MM.1S (cell line): ENCODE measurements around the gene TROAP.
"Not testable (repeated sequence)": the region's sequence is repeated elsewhere in the genome, so short reads cannot be mapped to it uniquely, and the experiment has no call there.

Experiments used
- DNase-seq: peaks from one replicate; pipeline ENCODE4 v3.0.0-alpha.2; 2015
- H2AFZ ChIP-seq: fragments of 300-600 bp; sonication (generic); 2 replicates; pipeline ENCODE4 v1.6.0; 2016; ENCODE audit warnings: antibody characterized with exemption, low read length
- H3F3A ChIP-seq: fragments of 300-600 bp; sonication (generic); 2 replicates; pipeline ENCODE4 v1.6.1; 2016; ENCODE audit warnings: mild to moderate bottlenecking, antibody characterized with exemption, low read length, moderate library complexity, mixed read lengths; ENCODE audit not compliant: insufficient read depth
- H3K27ac ChIP-seq: fragments of 300-600 bp; sonication (generic); 2 replicates; pipeline ENCODE4 v1.5.1; 2016; ENCODE audit warnings: mild to moderate bottlenecking, low read length
- H3K27me3 ChIP-seq: fragments of 300-600 bp; sonication (generic); replicated peaks from 2 replicates; pipeline ENCODE4 v1.6.0; 2016; ENCODE audit warnings: low read length; ENCODE audit not compliant: insufficient read depth
- H3K36me3 ChIP-seq: fragments of 300-600 bp; sonication (generic); replicated peaks from 2 replicates; pipeline ENCODE4 v1.6.1; 2016; ENCODE audit warnings: mild to moderate bottlenecking, low read length, mixed read lengths; ENCODE audit not compliant: insufficient read depth
- H3K4me1 ChIP-seq: fragments of 300-600 bp; sonication (generic); 2 replicates; pipeline ENCODE4 v1.6.1; 2016; ENCODE audit warnings: low read length, mixed read lengths
- H3K4me2 ChIP-seq: fragments of 300-600 bp; sonication (generic); 2 replicates; pipeline ENCODE4 v1.6.0; 2016; ENCODE audit warnings: low read depth, low read length
- H3K4me3 ChIP-seq: fragments of 300-600 bp; sonication (generic); 2 replicates; pipeline ENCODE4 v1.5.1; 2016; ENCODE audit warnings: low read length, mixed read lengths
- H3K79me2 ChIP-seq: fragments of 300-600 bp; sonication (generic); 2 replicates; pipeline ENCODE4 v1.6.1; 2016; ENCODE audit warnings: mixed run types, low read length, mixed read lengths
- H3K9ac ChIP-seq: fragments of 300-600 bp; sonication (generic); 2 replicates; pipeline ENCODE4 v1.6.1; 2016; ENCODE audit warnings: low read length, mixed read lengths
- H3K9me2 ChIP-seq: fragments of 300-600 bp; sonication (generic); replicated peaks from 2 replicates; pipeline ENCODE4 v1.6.1; 2016; ENCODE audit warnings: mild to moderate bottlenecking, low read length, mixed read lengths; ENCODE audit not compliant: insufficient read depth
- H3K9me3 ChIP-seq: fragments of 300-600 bp; sonication (generic); replicated peaks from 2 replicates; pipeline ENCODE4 v1.6.1; 2016; ENCODE audit warnings: mild to moderate bottlenecking, low read length, mixed read lengths; ENCODE audit not compliant: insufficient read depth
- H4K20me1 ChIP-seq: fragments of 300-600 bp; sonication (generic); 2 replicates; pipeline ENCODE4 v1.6.1; 2016; ENCODE audit warnings: mild to moderate bottlenecking, low read length, moderate library complexity, mixed read lengths; ENCODE audit not compliant: insufficient read depth
- CTCF ChIP-seq: fragments of 300-600 bp; sonication (generic); IDR thresholded peaks from 2 replicates; pipeline ENCODE4 v1.5.1; 2016; ENCODE audit warnings: antibody characterized with exemption, low read length, mixed read lengths
- EZH2 ChIP-seq: fragments of 300-600 bp; sonication (generic); optimal IDR thresholded peaks from 2 replicates; pipeline ENCODE3; 2017; ENCODE audit warnings: low read depth, mild to moderate bottlenecking, antibody characterized with exemption, low read length, mixed read lengths
- EZH2phosphoT487 ChIP-seq: fragments of 300-600 bp; sonication (generic); IDR thresholded peaks from 2 replicates; pipeline ENCODE4 v1.6.1; 2018; ENCODE audit warnings: antibody characterized with exemption, low read length

Gene TROAP

GRCh38 chr12:49276304-49277290, 46.5 kb upstream of the TROAP start:
- DNase-seq = no peak
- H3K9ac ChIP-seq = no peak overlapping the region

DNA sequence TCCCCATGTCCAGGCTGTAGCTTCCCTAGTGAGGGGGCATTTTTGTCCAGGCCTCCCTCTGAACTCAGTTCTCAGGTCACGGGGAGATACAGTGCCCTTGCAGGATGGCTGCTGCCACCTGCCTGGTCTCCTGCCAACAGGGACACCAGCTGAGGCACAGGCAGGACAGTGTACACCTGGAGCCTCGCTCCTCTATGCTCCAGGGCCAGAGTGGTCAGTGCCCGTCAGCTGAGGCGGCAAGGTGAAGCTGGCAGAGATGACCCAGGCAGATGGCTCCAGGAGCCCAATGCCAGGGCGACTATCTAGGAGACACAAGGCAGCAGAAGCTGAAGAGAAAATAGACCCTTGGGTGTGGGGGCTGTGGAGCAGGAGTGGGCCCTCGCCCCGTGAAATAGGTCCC, 45.6 kb upstream of the TROAP start:
- H3K36me3 ChIP-seq = 0 out of 2 replicates have a peak, but pooled peaks cover 4% of the 10 kb centered on the region
- H3K9ac ChIP-seq = no peak overlapping the region
- H3K9me2 ChIP-seq = no peaks in the 10 kb centered on the region
- no peak overlapping the region for H3K27ac ChIP-seq
- H4K20me1 ChIP-seq = no peaks in the 10 kb centered on the region
- TF ChIP-seq EZH2phosphoT487 = no peak
- TF ChIP-seq EZH2 = no peak
- TF ChIP-seq CTCF = no peak
- H3K79me2 ChIP-seq = no peaks in the 10 kb centered on the region
- no peak overlapping the region for H3K4me2 ChIP-seq
- H3F3A ChIP-seq = peaks cover 18% of the 10 kb centered on the region
- H2AFZ ChIP-seq = no peak overlapping the region
- H3K4me1 ChIP-seq = no peaks in the 10 kb centered on the region
- no peaks in the 10 kb centered on the region for H3K9me3 ChIP-seq
- H3K27me3 ChIP-seq = no peaks in the 10 kb centered on the region
- DNase-seq = no peak
- H3K4me3 ChIP-seq = no peak overlapping the region

More at GRCh38 chr12:49276304-49277290, 46.5 kb upstream of the TROAP start:
- Histone ChIP-seq H3K27me3 (no peaks in the 10 kb centered on the region), H3K36me3 (0 out of 2 replicates have a peak, but pooled peaks cover 4% of the 10 kb centered on the region), H3K27ac (no peak overlapping the region), H3F3A (peaks cover 18% of the 10 kb centered on the region), H4K20me1 (no peaks in the 10 kb centered on the region), H3K4me3 (no peak overlapping the region), H3K9me2 (no peaks in the 10 kb centered on the region), H3K79me2 (no peaks in the 10 kb centered on the region), H3K4me1 (no peaks in the 10 kb centered on the region), H3K9me3 (no peaks in the 10 kb centered on the region), H3K4me2 (no peak overlapping the region), H2AFZ (no peak overlapping the region)
- TF ChIP-seq EZH2 = no peak

GRCh38 chr12:49279706-49280159, 43.3 kb upstream of the TROAP start:
- Histone ChIP-seq H3K4me1 (no peaks in the 10 kb centered on the region), H3K27me3 (peaks cover 6% of the 10 kb centered on the region; the same call in 1 of the 2 replicates), H3K27ac (no peak overlapping the region), H3K9me3 (no peaks in the 10 kb centered on the region), H2AFZ (no peak overlapping the region), H3K9ac (no peak overlapping the region), H3K9me2 (no peaks in the 10 kb centered on the region), H3K4me3 (no peak overlapping the region), H4K20me1 (no peaks in the 10 kb centered on the region), H3F3A (peaks cover 4% of the 10 kb centered on the region; the same call in 1 of the 2 replicates), H3K4me2 (no peak overlapping the region), H3K36me3 (no peaks in the 10 kb centered on the region), H3K79me2 (no peaks in the 10 kb centered on the region)
- no peak for DNase-seq
- TF ChIP-seq EZH2 = no peak
- TF ChIP-seq EZH2phosphoT487 = no peak
- TF ChIP-seq CTCF = no peak

GRCh38 chr12:49280545-49280944, 42.5 kb upstream of the TROAP start:
- H2AFZ ChIP-seq, DNase-seq, H3F3A ChIP-seq, H3K9me3 ChIP-seq, H3K79me2 ChIP-seq, H3K4me2 ChIP-seq, H3K9ac ChIP-seq, H3K4me1 ChIP-seq, H3K4me3 ChIP-seq, H3K36me3 ChIP-seq, H4K20me1 ChIP-seq, H3K27ac ChIP-seq, H3K27me3 ChIP-seq, H3K9me2 ChIP-seq: not testable (repeated sequence)
